Measurements from ENCODE around the gene AGER. TPM values are rescaled to one million over a fixed set of nuclear protein-coding genes. Genes with fewer than 3 reads are reported as not detected.
"Not testable (repeated sequence)": the region's sequence is repeated elsewhere in the genome, so short reads cannot be mapped to it uniquely, and the experiment has no call there.

Gene AGER
- total RNA-seq, 1 donor from 2014 or later = 0.26 TPM

GRCh38 chr6:32149932-32150870 lies 33.9 kb downstream of the AGER start:
- DNase-seq (ENCODE audit: low read depth, low spot score) = no peak

- no peak for DNase-seq (ENCODE audit: low read depth, low spot score)
Observed at GRCh38 chr6:32149092-32149755, 34.8 kb downstream of the AGER start.

- DNase-seq (ENCODE audit: low read depth, low spot score) = no peak
Observed at GRCh38 chr6:32148289-32149091, 35.6 kb downstream of the AGER start.

GRCh38 chr6:32147401-32148132 lies 36.5 kb downstream of the AGER start:
- no peak for DNase-seq (ENCODE audit: low read depth, low spot score)

- no peak for DNase-seq (ENCODE audit: low read depth, low spot score)
Observed at GRCh38 chr6:32146687-32147086, 37.4 kb downstream of the AGER start.

GRCh38 chr6:32146287-32146686 lies 37.8 kb downstream of the AGER start:
- DNase-seq (ENCODE audit: low read depth, low spot score) = no peak

- not testable (repeated sequence) for DNase-seq (ENCODE audit: low read depth, low spot score)
Observed at GRCh38 chr6:32144238-32144637, 39.8 kb downstream of the AGER start.

- DNase-seq (ENCODE audit: low read depth, low spot score) = no peak
Observed at GRCh38 chr6:32140420-32141046, 43.5 kb downstream of the AGER start.

- DNase-seq (ENCODE audit: low read depth, low spot score) = no peak
Observed at GRCh38 chr6:32139590-32139989, 44.5 kb downstream of the AGER start.

- DNase-seq (ENCODE audit: low read depth, low spot score) = no peak
Observed at GRCh38 chr6:32137454-32137853, 46.6 kb downstream of the AGER start.

- no peak for DNase-seq (ENCODE audit: low read depth, low spot score)
Observed at GRCh38 chr6:32133786-32134185, 50.3 kb downstream of the AGER start.

- DNase-seq (ENCODE audit: low read depth, low spot score) = no peak
Observed at GRCh38 chr6:32132110-32132509, 51.9 kb downstream of the AGER start.

GRCh38 chr6:32131439-32131948 lies 52.6 kb downstream of the AGER start:
- DNase-seq (ENCODE audit: low read depth, low spot score) = no peak

Other genes starting within 250 kb of the AGER start
- 3.4 and 4.0 TPM in 2 replicates for gene CFB, start 238.2 kb downstream of the AGER start, total RNA-seq
- gene NELFE, start 225.3 kb downstream of the AGER start, total RNA-seq = 110 and 121 TPM in 2 replicates
- 42.9 and 49.6 TPM in 2 replicates for gene SKIC2, start 225.1 kb downstream of the AGER start, total RNA-seq
- 10.1 and 11.6 TPM in 2 replicates for gene DXO, start 212.1 kb downstream of the AGER start, total RNA-seq
- 0.46 and 1.3 TPM in 2 replicates for gene C4A, start 202.2 kb downstream of the AGER start, total RNA-seq
- gene C4B, start 169.5 kb downstream of the AGER start, total RNA-seq = 0.66 and 1.0 TPM in 2 replicates
- not detected in 2 replicates for gene CYP21A2, start 145.8 kb downstream of the AGER start, total RNA-seq
- gene TNXB, start 74.9 kb downstream of the AGER start, total RNA-seq = 0.21 and 0.73 TPM in 2 replicates
- 13.7 and 13.9 TPM in 2 replicates for gene ATF6B, start 56.0 kb downstream of the AGER start, total RNA-seq
- gene FKBPL, start 54.0 kb downstream of the AGER start, total RNA-seq = 6.3 and 6.7 TPM in 2 replicates
- 0.07 TPM in 1 of 2 replicates, not detected in the other for gene PRRT1, start 32.3 kb downstream of the AGER start, total RNA-seq
- 35.1 and 69.7 TPM in 2 replicates for gene PPT2, start 30.1 kb downstream of the AGER start, total RNA-seq
- gene EGFL8, start 19.7 kb downstream of the AGER start, total RNA-seq = 1.2 and 1.3 TPM in 2 replicates
- 8.3 and 11.0 TPM in 2 replicates for gene AGPAT1, start 8.2 kb downstream of the AGER start, total RNA-seq
- gene RNF5, start 5.8 kb downstream of the AGER start, total RNA-seq = 31.5 and 35.3 TPM in 2 replicates
- 41.8 and 48.7 TPM in 2 replicates for gene PBX2, start 5.9 kb upstream of the AGER start, total RNA-seq
- 6.0 and 7.1 TPM in 2 replicates for gene GPSM3, start 8.4 kb upstream of the AGER start, total RNA-seq
- 20.1 and 25.0 TPM in 2 replicates for gene NOTCH4, start 39.8 kb upstream of the AGER start, total RNA-seq
- gene TSBP1, start 187.7 kb upstream of the AGER start, total RNA-seq = not detected in 2 replicates
- not detected in 2 replicates for gene BTNL2, start 222.9 kb upstream of the AGER start, total RNA-seq